Measurements from ENCODE around the gene PTHLH.

The PTHLH gene

DNA sequence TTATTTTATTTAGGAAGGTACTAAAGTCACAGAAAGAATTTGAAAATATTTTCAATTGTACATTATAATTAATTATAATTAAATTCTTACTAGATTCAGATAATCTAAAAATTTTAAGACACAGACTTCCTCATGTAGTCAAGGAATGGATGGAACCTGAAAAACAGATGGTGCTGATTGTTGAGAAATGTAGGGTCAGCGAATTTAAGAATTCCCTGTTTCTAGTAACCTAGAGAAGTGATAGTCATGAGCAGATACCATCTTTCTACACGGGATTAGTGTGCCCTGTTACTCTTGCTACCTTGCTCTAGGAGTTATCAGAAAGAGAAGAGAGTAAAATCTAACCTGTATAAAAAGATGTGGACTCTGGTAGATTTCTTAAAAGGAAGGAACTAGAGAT, 37.5 kb upstream of the PTHLH start:
- no peak for DNase-seq (ENCODE audit: low spot score)
- no peak overlapping the region for H3K4me3 ChIP-seq
- TF ChIP-seq, protein P1, sequence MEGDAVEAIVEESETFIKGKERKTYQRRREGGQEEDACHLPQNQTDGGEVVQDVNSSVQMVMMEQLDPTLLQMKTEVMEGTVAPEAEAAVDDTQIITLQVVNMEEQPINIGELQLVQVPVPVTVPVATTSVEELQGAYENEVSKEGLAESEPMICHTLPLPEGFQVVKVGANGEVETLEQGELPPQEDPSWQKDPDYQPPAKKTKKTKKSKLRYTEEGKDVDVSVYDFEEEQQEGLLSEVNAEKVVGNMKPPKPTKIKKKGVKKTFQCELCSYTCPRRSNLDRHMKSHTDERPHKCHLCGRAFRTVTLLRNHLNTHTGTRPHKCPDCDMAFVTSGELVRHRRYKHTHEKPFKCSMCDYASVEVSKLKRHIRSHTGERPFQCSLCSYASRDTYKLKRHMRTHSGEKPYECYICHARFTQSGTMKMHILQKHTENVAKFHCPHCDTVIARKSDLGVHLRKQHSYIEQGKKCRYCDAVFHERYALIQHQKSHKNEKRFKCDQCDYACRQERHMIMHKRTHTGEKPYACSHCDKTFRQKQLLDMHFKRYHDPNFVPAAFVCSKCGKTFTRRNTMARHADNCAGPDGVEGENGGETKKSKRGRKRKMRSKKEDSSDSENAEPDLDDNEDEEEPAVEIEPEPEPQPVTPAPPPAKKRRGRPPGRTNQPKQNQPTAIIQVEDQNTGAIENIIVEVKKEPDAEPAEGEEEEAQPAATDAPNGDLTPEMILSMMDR (IDR thresholded peaks at IDR 0.05): no peak
- H3K27ac ChIP-seq: no peak overlapping the region

DNA sequence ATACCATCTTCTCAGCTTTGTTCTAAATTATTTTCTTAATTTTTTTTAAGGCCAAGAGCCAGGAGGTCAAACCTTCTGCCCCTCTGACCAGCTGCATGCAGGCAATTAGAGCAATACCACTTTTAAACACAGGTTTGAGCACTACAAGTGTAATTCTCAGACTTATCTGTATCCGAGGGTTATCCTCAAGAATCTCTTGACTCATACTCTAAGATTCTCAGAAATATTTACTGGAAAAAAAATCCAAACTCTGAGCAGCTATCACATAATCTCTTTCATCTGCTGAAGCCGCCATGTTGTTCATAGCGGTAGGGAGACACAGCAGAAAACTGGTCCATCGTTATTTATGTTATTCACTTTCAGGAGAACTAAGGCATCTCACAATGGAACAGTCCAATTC, 27.4 kb upstream of the PTHLH start:
- Histone ChIP-seq H3K4me3 (no peak overlapping the region), H3K27ac (no peak overlapping the region)
- TF ChIP-seq, protein P1 (IDR thresholded peaks at IDR 0.05): no peak
- no peak for DNase-seq (ENCODE audit: low spot score)

DNA sequence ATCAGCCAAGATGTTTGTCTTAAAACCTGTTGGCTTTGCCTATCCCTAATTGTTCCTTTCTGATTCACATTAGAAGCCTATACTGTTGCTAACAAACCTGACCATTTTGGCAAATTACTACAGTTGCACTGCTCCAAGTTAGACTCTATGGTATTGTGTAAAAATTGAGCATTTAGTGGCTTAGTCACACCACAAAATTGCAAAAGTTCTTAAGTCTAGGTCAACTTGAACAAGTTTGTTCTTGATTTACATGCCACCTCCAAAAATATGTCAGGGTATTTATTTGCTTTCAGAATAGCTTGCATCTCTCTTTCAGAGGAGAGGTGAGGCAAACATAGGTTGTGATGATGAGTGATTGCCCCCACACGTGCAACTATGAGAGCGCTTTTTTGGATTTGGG, 27.0 kb upstream of the PTHLH start:
- Histone ChIP-seq H3K4me3 (no peak overlapping the region), H3K27ac (no peak overlapping the region)
- DNase-seq (ENCODE audit: low spot score): no peak
- TF ChIP-seq, protein P1 (IDR thresholded peaks at IDR 0.05): no peak

DNA sequence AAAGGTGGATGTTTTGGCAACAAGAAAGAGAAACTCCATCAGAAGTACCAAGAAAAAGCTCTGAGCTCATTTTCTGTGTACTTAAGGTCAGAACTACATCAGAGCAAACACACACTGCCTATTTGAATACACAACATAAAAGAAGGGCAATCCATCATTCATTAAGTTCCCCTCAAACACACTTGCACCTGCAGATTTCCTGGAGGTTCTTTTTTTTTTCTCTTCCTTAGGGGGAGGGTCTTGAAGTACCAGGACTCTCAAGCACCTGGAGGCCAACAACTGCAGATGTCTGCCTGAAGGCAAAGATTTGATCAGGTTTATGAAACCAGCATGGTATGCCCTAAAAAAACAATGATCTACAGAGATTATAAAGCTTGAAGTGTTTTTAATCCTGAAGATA, 26.1 kb upstream of the PTHLH start:
- H3K4me3 ChIP-seq: no peak overlapping the region
- TF ChIP-seq, protein P1 (IDR thresholded peaks at IDR 0.05): no peak
- DNase-seq (ENCODE audit: low spot score): no peak
- no peak overlapping the region for H3K27ac ChIP-seq

DNA sequence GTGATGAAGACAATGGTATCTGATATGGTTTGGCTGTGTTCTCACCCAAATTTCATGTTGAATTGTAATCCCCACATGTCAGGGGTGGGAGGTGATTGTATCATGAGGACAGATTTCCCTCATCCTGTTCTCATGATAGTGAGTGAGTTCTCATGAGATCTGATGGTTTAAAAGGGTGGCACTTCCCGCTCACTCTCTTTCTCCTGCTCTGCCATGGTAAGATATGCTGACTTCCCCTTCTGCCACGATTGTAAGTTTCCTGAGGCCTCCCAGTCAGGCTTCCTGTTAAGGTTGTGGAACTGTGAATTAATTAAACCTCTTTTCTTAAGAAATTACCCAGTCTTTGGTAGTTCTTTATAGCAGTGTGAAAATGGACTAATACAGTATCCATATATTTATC, 25.6 kb upstream of the PTHLH start:
- TF ChIP-seq, protein P1 (IDR thresholded peaks at IDR 0.05): no peak
- no peak overlapping the region for H3K27ac ChIP-seq

DNA sequence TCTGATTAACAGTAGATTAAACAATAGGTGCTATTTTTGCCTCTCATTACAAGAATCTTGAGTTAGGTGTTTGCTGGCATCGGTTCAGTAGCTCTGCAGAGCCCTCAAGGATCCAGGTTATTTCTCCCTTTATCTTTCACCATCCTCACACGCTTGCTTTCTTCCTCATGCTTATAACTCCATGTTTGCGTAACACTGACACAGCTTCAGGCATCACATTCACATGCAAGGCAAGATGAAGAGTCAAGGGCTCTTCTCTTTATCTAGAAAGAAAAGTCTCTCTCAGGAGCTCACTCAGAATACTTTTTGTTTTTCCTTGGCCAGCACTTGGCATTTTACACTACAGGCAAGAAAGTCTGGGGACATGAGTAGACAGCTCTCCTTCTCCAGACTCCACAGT, 24.2 kb upstream of the PTHLH start:
- Histone ChIP-seq H3K4me3 (no peak overlapping the region), H3K27ac (no peak overlapping the region)
- DNase-seq (ENCODE audit: low spot score): no peak
- TF ChIP-seq, protein P1 (IDR thresholded peaks at IDR 0.05): no peak

More for the DNA sequence above, 25.6 kb upstream of the PTHLH start:
- no peak for DNase-seq (ENCODE audit: low spot score)
- H3K4me3 ChIP-seq: no peak overlapping the region

DNA sequence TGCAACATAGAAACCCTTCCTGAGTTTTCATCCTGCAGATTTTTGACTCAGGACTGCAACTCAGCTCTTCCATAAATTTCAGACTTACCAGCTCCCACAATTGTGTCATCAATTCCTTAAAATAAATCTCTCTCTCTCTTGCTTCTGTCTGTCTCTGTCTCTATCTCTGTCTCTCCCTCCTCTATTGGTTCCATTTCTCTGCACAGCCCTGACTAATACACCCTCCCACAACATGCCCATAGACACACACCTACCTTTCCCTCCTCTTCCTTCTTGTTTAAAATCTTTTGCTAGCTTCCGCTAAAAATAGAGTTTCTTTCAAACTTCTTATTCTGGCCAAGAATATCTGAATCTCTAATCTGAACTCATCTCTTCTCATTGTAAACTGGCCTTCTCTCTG, 22.9 kb upstream of the PTHLH start:
- DNase-seq (ENCODE audit: low spot score): no peak
- TF ChIP-seq, protein P1 (IDR thresholded peaks at IDR 0.05): no peak
- Histone ChIP-seq H3K27ac (no peak overlapping the region), H3K4me3 (no peak overlapping the region)

Data from coronary artery (tissue), 2 donors.